GM08714 (cell line): Measurements from ENCODE around the gene DGCR6L.
"Not testable (repeated sequence)": the region's sequence is repeated elsewhere in the genome, so short reads cannot be mapped to it uniquely, and the experiment has no call there.

ENCODE experiments used
- H3K4me3 ChIP-seq: fragments of 200-500 bp; sonication (Bioruptor generic); 2 replicates; pipeline ENCODE4 v1.5.1; 2014; ENCODE audit warnings: mild to moderate bottlenecking, low read length, inconsistent platforms
- ZNF274 ChIP-seq: IDR thresholded peaks from 2 replicates; pipeline ENCODE4 v1.6.1; 2012; ENCODE audit warnings: mild to moderate bottlenecking, low read depth, low read length

Gene DGCR6L

DNA sequence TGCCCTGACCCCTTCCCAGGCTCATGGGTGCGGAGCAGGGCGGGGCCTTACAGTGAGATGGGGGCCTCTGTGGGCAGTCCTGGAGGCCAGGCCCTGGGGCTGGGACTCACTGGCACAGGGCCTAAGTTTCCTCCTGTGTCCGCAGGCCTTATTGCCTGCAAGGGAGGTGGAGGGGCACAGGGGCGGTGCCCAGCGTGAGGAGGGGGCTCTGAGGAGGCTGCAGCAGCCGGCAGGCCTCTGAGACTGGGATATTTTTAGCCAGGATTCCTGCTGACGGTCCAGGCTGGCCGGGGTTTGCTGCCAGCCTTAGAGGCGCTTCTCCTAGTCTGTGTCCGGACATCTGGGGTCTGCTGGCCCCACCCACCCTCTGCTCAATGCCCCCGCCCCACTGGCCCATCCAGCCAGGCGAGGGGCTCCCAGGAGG lies 46.1 kb downstream of the DGCR6L start:
- no peak for TF ChIP-seq ZNF274
- no peak overlapping the region for H3K4me3 ChIP-seq

DNA sequence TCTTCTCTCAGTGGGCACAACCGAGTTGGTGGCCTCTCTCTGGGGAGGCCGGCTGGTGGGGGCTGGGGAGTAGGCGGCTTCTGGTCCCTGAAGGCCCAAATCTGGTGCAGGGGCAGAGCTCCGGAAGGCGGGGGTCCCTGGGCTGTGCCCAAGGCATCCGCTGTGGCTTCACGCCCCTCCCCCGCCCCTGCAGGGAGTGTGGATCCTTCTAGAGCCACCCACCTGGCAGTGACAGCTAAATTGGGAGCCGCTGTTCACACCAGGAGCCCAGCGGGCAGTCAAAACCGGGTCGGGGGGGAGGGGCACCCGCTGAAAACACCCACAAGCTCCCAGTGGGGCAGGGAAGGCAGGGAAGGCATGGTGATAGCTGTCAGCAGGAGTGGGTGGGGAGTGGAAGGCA lies 47.2 kb downstream of the DGCR6L start:
- TF ChIP-seq ZNF274: no peak
- H3K4me3 ChIP-seq: no peak overlapping the region

DNA sequence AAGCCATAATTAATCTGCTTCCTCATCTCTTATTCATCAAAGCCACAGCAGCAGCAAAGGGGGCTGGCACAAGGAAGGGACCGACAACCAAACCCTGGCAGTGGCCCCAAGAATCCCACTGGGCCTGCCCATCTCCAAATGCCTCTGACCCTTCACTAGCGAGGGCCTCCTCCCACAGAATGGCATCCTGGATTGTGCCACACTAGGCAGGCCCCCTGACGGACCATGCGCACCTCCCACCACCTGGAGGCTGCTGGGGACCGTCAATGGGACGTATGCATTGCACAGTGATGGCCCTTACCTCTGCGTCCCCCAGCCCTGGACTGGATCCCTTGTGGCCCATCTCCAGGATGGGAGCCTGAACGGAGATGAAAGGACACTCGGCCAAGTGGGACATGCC lies 47.7 kb downstream of the DGCR6L start:
- no peak overlapping the region for H3K4me3 ChIP-seq
- TF ChIP-seq ZNF274: no peak

DNA sequence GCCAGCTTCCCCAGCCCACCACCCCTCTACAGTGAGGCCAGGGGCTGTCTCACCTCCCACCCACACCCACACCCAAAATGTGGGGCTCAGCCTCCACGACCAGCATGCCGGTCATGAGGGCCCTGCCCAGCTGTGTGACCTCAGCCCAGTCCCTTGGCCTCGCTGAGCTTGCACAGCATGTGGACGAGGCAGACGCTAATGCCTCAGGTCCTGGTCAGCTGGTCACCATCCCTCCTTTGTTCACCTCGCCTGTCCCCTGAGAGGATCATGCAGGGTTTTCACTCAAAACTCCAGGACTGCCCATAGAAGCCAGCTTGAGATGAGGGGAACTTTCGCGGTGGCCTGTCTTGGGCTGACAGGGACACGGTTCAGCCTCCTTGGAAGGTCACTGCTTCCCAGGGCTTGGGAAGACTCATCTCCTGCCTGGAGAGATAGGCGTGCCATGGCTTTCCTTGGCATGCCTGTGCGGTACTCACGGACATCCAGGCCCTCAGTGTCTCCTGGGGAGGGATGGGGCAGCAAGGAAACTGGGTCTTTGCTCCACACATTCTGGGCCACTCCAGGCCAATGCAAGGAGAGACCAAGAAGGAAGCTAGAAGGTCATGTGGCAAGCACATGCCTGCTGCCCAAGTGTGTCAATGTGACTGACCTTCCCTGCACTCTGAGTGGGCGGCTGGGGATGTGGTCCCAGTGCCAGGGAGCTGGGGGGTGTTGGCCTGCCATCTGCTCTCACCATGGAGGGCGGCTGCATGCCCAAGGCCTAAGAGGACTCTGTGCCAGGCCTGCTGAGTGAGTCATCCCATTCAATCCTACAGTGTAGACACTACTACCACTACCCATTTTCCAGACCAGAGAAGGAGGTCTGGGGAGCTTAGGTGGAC lies 48.5 kb downstream of the DGCR6L start:
- TF ChIP-seq ZNF274: no peak
- H3K4me3 ChIP-seq: no peak overlapping the region

DNA sequence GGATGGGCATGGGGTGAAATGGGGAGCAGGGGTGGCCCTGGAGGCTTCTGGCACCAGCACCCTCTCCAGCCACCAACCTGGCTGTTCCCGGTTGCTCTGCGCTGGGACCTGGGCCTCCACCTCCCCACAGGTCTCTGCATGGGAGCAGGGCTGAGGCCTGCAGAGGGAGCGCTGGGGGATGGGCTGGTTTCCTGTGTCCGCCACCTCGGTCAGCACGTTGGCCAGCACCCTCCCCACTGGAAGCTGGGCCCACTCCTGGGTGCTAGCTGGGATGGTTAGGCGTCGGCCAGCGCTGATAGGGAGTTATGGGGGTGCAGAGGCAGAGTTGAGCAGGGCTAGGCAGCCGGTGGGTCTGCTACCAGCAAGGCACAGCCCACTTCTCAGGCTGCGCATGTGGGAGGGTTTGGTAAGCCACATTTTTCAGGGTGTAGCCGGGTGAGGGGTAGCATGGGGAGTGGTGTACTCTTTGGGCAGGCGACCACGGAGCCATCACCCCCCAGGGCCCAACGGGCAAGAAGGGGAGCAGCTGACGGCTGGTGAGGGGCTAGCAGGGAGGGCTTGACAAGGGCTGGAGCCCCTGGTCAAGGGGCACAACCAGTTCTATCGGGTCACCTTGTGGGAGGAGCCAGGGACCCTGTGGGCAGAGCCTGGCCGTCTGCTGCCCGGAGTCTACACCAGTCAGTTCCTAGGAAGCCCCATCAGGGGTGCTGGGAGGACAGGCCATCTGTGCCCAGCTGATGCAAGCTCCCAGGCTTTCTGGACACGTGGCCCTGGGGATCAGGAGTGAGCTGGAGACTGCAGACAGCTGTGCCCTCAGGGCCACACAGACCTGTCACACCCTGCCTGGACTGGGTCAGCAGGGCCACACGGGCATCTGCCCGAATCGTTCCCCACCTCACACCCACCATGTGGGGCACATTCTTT lies 49.4 kb downstream of the DGCR6L start:
- H3K4me3 ChIP-seq: not testable (repeated sequence)

DNA sequence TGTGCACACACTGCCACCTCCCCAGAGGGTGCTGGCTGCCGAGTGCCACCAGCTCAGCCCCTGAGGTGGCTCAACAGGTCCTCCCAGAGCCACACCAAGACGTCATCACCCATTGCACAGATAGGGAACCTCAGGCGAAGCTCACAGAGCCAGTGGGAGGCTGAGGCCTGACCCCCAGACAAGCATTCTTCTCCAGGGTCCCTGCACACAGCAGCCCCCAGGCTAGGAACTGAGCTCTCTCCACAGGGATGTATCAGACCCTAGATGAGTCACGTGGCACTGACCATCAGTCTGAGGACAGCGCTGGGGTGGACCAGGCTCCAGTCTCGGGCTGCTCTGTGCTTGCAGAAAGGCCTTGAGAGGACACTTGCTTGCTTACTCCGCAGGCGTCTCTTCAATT lies 50.2 kb downstream of the DGCR6L start:
- H3K4me3 ChIP-seq: not testable (repeated sequence)

DNA sequence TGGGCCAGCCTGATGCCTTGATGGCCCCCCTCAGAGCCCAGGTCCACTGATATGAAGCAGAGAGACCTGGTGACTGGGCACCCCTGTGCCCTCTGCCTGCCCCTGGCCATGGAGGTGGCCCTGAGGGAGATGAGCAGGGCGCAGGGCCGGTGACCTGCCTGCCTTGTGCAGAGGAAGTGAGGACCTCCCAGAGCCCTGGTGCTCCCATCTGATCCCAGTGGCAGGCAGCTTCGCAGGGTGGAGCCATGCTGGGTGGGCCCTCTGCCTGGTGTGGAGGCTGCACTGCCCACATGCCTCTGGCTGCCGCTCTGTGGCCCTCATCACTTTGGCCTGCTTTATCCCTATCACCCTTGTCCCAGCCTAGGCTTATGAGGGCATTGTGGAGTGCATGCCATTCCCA lies 50.7 kb downstream of the DGCR6L start:
- not testable (repeated sequence) for H3K4me3 ChIP-seq

DNA sequence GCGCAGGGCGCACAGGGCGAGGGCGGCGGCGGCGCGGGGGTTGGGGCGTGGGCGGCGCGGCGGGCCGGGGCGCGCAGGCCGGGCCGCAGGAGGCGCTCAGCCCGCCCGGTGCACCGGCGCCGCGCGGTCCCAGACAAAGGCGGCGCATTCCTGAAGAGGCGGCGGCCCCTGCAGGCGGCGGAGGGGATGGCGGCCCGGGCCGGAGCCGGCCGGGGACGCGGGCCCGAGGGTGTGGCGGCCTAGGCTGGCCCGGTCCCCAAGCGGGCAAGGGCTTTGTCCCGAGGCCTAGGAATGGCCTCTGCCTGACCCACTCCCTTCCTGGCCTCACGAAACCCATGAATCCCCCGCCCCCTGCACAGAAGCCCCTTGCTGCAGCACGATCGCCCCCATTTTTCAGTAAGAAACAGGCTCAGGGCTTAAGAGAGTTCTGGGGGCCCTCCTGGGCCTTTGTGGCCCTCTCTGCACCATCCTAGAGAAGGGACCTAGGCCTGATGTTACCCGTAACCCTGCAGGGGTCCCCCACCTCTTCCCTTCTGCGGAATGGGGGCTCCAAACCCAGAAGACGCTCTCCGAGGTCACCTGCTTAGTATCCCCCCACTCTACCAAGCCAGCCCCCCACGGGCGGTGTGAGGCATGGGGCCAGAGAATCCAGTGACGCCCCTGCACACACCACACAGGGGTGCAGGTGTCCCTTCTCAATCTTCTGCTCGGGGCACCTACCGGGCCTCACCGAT lies 51.4 kb downstream of the DGCR6L start, which contains the start of gene RTN4R:
Gene RTN4R, minus strand, starts transcription at position 40 of the 734 bp plus-strand sequence. CDS start 226 bp downstream, outside the sequence.
- peak within 1 kb of the TSS; percentile 25; the same call in 1 of the 2 replicates for H3K4me3 ChIP-seq
- TF ChIP-seq ZNF274: no peak

DNA sequence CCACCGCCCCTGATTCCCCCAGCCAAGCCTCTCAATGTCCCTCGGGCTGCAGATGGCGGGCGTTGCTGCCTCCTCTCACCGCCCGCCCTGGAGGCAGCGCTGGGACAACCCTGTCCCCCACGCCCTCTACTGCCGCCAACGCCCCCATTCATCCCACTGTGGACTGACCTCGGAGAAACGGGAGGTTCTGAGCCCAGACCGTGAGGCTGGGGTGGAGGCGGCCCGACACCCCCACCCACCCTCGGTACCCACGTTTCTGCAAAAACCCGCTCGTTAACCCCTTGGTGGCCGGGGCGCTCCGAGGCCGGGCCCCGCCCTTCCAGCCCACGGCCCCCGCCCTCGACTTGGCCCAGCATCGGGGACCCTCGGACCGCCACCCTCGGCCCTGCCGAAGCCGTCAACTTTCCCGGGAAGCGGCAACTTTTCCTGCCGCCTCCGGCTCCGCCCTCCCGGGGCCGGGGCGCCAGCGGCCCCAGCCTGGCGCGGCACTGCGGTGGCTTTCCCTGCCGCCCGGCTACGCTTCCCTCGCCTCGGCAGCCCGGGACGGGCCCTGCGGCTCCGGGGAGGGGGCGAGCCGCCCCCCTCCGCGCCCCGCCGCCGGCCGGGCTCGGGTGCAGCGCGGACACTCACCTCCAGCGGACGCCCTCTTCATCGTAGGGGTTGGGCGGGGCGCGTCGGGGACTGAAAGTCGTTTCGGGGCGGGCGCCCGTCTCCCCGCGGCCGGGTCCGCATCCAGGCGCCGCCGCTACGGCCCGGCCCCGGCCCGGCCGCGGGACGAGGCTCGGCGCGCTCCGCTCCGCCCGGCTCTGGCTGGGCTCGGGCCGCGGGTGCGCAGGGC lies 52.2 kb downstream of the DGCR6L start:
- peak overlapping the region; percentile 25; the same call in 1 of the 2 replicates for H3K4me3 ChIP-seq

DNA sequence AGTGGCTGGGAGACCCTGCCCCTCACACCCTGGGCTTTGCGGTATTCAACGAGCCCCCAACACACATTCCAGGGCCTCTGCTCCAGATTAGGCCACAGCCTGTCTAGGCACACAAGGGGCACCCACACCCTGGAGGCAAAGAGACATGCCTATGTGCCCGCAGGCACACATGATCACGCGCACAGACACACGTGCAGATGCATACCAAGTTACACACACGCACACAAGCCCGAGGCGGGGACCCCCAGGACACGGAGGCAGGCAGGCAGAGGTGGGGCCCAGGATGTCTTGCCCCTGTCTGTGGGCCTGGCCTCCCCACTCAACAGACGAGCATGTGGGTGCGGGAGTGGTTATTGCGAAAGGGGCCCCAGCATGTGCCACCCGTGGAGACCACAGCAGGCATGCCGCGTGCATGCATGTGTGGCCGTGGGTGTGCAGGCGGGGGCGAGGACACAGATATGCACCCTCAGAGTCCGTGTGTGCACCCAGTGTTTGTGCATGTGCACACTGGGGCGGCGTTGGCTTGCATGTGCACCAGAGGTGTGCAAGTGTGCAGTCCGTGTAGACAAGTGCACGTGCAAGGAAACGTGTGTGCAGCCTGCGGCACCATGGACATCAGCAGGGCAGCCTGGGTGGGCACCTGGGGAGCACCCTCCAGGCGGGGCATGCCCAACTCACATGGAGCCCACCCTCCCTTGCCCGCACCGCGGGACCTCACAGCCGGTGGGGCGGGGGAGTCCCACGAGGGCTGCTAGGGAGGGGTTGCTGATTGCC lies 53.0 kb downstream of the DGCR6L start:
- H3K4me3 ChIP-seq: not testable (repeated sequence)

More for the DNA sequence above, 52.2 kb downstream of the DGCR6L start:
- TF ChIP-seq ZNF274: no peak

DNA sequence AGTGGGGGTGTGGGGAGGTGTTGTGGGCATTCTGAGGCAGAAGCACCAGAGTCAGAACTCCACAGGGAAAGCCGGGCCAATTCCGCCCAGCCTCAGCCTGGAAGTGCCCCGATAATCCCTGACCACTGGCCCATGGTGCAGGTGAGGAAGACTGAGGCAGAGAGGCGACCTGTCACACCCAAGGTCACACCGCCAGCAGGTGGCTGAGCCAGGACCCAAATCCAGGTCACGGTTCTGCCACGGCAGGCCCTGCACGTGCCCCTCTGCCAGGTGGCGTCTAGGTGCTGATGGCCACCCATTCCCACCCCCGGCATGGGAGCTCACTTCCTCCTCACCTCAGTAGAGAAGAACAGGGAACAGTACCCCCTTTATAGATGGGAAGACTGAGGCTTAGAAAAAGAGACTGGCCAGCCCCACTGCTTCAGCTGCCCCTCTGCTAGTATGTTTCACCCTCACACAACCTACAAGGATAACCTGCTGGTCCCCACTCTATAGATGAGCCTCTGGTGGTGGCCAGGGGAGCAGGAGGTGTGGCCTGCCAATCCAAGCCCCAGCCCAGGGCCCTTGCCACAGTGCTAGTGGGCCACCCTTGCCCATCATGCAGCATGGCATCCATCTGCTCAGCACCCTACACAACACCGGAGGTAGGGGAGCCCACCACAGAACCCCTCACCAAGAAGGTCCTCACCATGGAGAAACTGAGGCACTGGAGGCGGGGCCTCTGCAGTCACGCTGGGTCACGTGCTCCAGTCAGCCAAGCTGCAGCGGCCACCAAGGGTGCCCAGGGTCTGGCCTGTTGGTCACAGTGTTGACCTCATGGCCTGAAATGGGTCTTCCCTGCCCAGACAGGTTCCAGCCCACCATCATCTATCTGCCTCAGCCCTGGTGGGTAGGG lies 53.8 kb downstream of the DGCR6L start:
- not testable (repeated sequence) for H3K4me3 ChIP-seq
